H9 (cell line): ENCODE data around the gene DAAM1. TPM values are rescaled to one million over a fixed set of nuclear protein-coding genes. Genes with fewer than 3 reads are reported as not detected.

Experiments used
- DNase-seq: peaks from one replicate; pipeline ENCODE4 v3.0.0-alpha.2; 2017
- H2AFZ ChIP-seq: one replicate; pipeline ENCODE4 v1.6.1; 2013; ENCODE audit warnings: mild to moderate bottlenecking, low read length, control low read depth, moderate library complexity
- H2AK5ac ChIP-seq: 2 replicates; pipeline ENCODE4 v1.6.1; 2013; ENCODE audit warnings: low read length, control low read depth, mixed read lengths; ENCODE audit not compliant: insufficient read length
- H2BK120ac ChIP-seq: one replicate; pipeline ENCODE4 v1.6.1; 2013; ENCODE audit warnings: low read depth, mild to moderate bottlenecking, low read length, control low read depth, inconsistent platforms; ENCODE audit not compliant: poor library complexity, severe bottlenecking
- H2BK12ac ChIP-seq: 2 replicates; pipeline ENCODE4 v1.6.1; 2013; ENCODE audit warnings: low read length, control low read depth, mixed read lengths, low read depth; ENCODE audit not compliant: insufficient read length
- H2BK15ac ChIP-seq: 2 replicates; pipeline ENCODE4 v1.6.1; 2013; ENCODE audit warnings: low read depth, low read length, control low read depth
- H2BK20ac ChIP-seq: one replicate; pipeline ENCODE4 v1.6.1; 2013; ENCODE audit warnings: low read depth, mild to moderate bottlenecking, low read length, control low read depth, inconsistent platforms; ENCODE audit not compliant: poor library complexity, severe bottlenecking
- H2BK5ac ChIP-seq: 2 replicates; pipeline ENCODE4 v1.6.1; 2013; ENCODE audit warnings: low read length, control low read depth, mixed read lengths; ENCODE audit not compliant: insufficient read length
- H3K14ac ChIP-seq: 2 replicates; pipeline ENCODE4 v1.6.1; 2013; ENCODE audit warnings: low read length, control low read depth; ENCODE audit not compliant: insufficient read depth
- H3K18ac ChIP-seq: 2 replicates; pipeline ENCODE4 v1.6.1; 2013; ENCODE audit warnings: low read depth, mild to moderate bottlenecking, mixed read lengths, low read length, control low read depth; ENCODE audit not compliant: insufficient read length
- H3K23ac ChIP-seq: 2 replicates; pipeline ENCODE4 v1.6.1; 2013; ENCODE audit warnings: low read length, control low read depth, mixed read lengths, low read depth; ENCODE audit not compliant: insufficient read length
- H3K23me2 ChIP-seq: 2 replicates; pipeline ENCODE4 v1.6.1; 2013; ENCODE audit warnings: low read depth, mild to moderate bottlenecking, mixed read lengths, low read length, control low read depth; ENCODE audit not compliant: insufficient read length, poor library complexity, severe bottlenecking
- H3K27ac ChIP-seq: 2 replicates; pipeline ENCODE4 v1.5.1; 2013; ENCODE audit warnings: low read length, control low read depth, mixed read lengths, low read depth; ENCODE audit not compliant: insufficient read length
- H3K27me3 ChIP-seq: 2 replicates; pipeline ENCODE4 v1.6.1; 2013; ENCODE audit warnings: low read length, control low read depth, inconsistent platforms; ENCODE audit not compliant: insufficient read depth
- H3K4ac ChIP-seq: 2 replicates; pipeline ENCODE4 v1.6.1; 2013; ENCODE audit warnings: low read depth, mild to moderate bottlenecking, control low read depth, inconsistent platforms, low read length, moderate library complexity
- H3K4me1 ChIP-seq: 2 replicates; pipeline ENCODE4 v1.6.1; 2013; ENCODE audit warnings: low read length, control low read depth, inconsistent platforms; ENCODE audit not compliant: insufficient read depth
- H3K4me2 ChIP-seq: 2 replicates; pipeline ENCODE4 v1.6.1; 2013; ENCODE audit warnings: low read length, control low read depth, mixed read lengths; ENCODE audit not compliant: insufficient read length, insufficient read depth
- H3K56ac ChIP-seq: 2 replicates; pipeline ENCODE4 v1.6.1; 2013; ENCODE audit warnings: low read depth, mild to moderate bottlenecking, mixed read lengths, low read length, control low read depth; ENCODE audit not compliant: insufficient read length
- H3K79me1 ChIP-seq: 2 replicates; pipeline ENCODE4 v1.6.1; 2013; ENCODE audit warnings: low read depth, mild to moderate bottlenecking, moderate library complexity, low read length, control low read depth, inconsistent platforms; ENCODE audit not compliant: insufficient read depth, poor library complexity, severe bottlenecking
- H3K79me2 ChIP-seq: 2 replicates; pipeline ENCODE4 v1.6.1; 2013; ENCODE audit warnings: low read length, control low read depth, inconsistent platforms; ENCODE audit not compliant: insufficient read depth
- H3K9ac ChIP-seq: 2 replicates; pipeline ENCODE4 v1.6.1; 2013; ENCODE audit warnings: low read length, control low read depth, mixed read lengths; ENCODE audit not compliant: insufficient read length; ENCODE audit errors: extremely low read depth
- H3K9me3 ChIP-seq: one replicate; pipeline ENCODE4 v1.6.1; 2013; ENCODE audit warnings: low read depth, low read length, inconsistent platforms; ENCODE audit not compliant: control insufficient read depth
- H3T11ph ChIP-seq: one replicate; pipeline ENCODE4 v1.6.1; 2013; ENCODE audit warnings: mild to moderate bottlenecking, low read length, control low read depth, inconsistent platforms
- H4K20me1 ChIP-seq: one replicate; pipeline ENCODE4 v1.6.1; 2013; ENCODE audit not compliant: control insufficient read depth, insufficient read length, insufficient read depth
- H4K5ac ChIP-seq: 2 replicates; pipeline ENCODE4 v1.6.1; 2013; ENCODE audit warnings: low read depth, mild to moderate bottlenecking, mixed read lengths, low read length, control low read depth; ENCODE audit not compliant: insufficient read length
- H4K8ac ChIP-seq: replicated peaks from 2 replicates; pipeline ENCODE4 v1.6.1; 2013; ENCODE audit warnings: low read length, control low read depth, mixed read lengths, low read depth; ENCODE audit not compliant: insufficient read length
- H4K91ac ChIP-seq: 2 replicates; pipeline ENCODE4 v1.6.1; 2013; ENCODE audit warnings: low read depth, mild to moderate bottlenecking, moderate library complexity, mixed read lengths, low read length, control low read depth; ENCODE audit not compliant: insufficient read length
- H3K27ac Mint-ChIP-seq, 3 experiments: 2 replicates in 2 of 3; 3 replicates in 1 of 3; pipeline ENCODE4 v1.8.0; 2020 to 2021; ENCODE audit warnings: mixed read lengths in 3 of 3, mild to moderate bottlenecking in 1 of 3, moderate library complexity in 1 of 3
- H3K27me3 Mint-ChIP-seq: 2 replicates; pipeline ENCODE4 v1.8.0; 2021; ENCODE audit warnings: low read depth, mild to moderate bottlenecking, moderate library complexity, mixed read lengths
- H3K36me3 Mint-ChIP-seq, 3 experiments: 2 replicates in 2 of 3; 3 replicates in 1 of 3; pipeline ENCODE4 v1.8.0; 2020 to 2021; ENCODE audit warnings: low read depth in 3 of 3, mixed read lengths in 3 of 3; ENCODE audit not compliant: insufficient read depth in 1 of 3
- H3K4me1 Mint-ChIP-seq, 2 experiments: 2 replicates each; pipeline ENCODE4 v1.8.0; 2020; ENCODE audit warnings: mixed read lengths in 2 of 2
- H3K4me3 Mint-ChIP-seq, 2 experiments: 2 replicates in 1 of 2; 3 replicates in 1 of 2; pipeline ENCODE4 v1.8.0; 2020 to 2021; ENCODE audit warnings: mild to moderate bottlenecking in 2 of 2, mixed read lengths in 2 of 2, moderate library complexity in 1 of 2
- H3K9me3 Mint-ChIP-seq, 2 experiments: 2 replicates in 1 of 2; 3 replicates in 1 of 2; pipeline ENCODE4 v1.8.0; 2020; ENCODE audit warnings: mild to moderate bottlenecking in 2 of 2, mixed read lengths in 2 of 2, moderate library complexity in 1 of 2
- WGBS: extraction: QIAGEN DNeasy Blood & Tissue Kit; methylation state at CpG from one replicate; pipeline ENCODE4 v1.1.7; 2013; ENCODE audit warnings: missing lambda C conversion rate, low lambda C conversion rate, mixed read lengths; ENCODE audit not compliant: insufficient read length; ENCODE audit errors: extremely low coverage; 5-methylcytosine and 5-hydroxymethylcytosine counted together
- total RNA-seq: library from RNA; stranded (reverse); gene quantifications from 2 replicates; pipeline ENCODE4 v1.2.1, GENCODE V29; 2021
- TF ChIP-seq, protein P1 (sequence below): fragments of 200-600 bp; sonication (generic); conservative IDR thresholded peaks from 3 replicates; pipeline ENCODE4 v1.8.0; 2021; ENCODE audit warnings: antibody characterized with exemption, mild to moderate bottlenecking

Gene DAAM1
- total RNA-seq, 1 experiment from 2014 or later: 19.5 TPM

DNA sequence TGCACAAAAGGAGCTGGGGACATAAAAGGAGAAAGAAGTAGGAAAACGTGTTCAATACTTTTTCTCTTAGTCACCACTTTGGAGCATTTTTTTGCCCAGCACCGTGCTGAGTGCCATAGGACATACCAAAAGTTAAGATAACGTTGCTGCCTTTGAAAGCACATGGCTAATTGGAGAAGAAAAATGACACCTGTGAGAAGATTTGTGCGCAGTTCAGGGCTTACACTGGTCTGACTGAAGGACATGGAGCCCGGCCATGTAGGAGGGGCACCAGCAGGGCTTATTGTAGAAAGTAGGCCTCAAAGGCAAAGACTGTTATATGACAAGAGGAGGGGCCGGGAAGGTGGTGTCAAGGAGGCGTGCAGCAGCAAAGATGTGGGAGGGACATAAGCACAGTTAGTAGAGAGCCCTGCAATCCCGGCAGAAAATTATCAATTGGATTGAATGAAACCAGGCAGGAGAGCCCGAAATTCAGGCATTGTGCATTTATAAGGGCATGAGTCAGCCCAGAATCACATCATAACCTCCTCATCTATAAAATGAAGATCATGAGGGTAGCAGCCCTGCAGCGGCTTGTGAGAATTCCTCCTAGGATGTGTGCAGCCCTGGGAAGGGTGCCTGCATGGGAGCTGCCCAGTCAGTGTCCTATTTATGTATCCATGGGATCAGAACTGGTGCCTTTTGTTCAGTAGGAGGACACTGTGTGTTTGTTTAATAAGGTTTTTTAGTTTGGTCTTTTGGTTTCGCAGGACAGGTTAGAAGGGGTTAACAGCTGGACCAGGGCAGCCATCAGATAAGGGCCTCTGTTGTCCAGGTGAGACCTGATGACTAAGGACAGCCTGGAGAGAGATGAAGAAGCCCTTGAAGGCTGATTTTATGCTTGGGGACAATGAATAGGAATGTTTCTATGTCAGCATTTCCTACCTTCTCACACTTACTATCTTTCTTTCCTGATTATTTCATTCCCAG is 154.3 kb downstream of the DAAM1 start:
- Mint-ChIP-seq H3K4me3 (no peak overlapping the region), H3K36me3 (0 out of 7 replicates have a peak, but pooled peaks cover 0 to 1% (median 0%) of the 10 kb centered on the region in 3 experiments), H3K4me1 (peaks cover 46 to 51% of the 10 kb centered on the region in 2 experiments), H3K27ac (peak overlapping the region in 2 of 3 experiments; percentile 35 to 38; a peak in 3 of 7 replicates), H3K27me3 (no peaks in the 10 kb centered on the region), H3K9me3 (no peaks in the 10 kb centered on the region)
- H4K5ac ChIP-seq: no peak overlapping the region
- no peak overlapping the region for H3K14ac ChIP-seq
- TF ChIP-seq, protein P1, sequence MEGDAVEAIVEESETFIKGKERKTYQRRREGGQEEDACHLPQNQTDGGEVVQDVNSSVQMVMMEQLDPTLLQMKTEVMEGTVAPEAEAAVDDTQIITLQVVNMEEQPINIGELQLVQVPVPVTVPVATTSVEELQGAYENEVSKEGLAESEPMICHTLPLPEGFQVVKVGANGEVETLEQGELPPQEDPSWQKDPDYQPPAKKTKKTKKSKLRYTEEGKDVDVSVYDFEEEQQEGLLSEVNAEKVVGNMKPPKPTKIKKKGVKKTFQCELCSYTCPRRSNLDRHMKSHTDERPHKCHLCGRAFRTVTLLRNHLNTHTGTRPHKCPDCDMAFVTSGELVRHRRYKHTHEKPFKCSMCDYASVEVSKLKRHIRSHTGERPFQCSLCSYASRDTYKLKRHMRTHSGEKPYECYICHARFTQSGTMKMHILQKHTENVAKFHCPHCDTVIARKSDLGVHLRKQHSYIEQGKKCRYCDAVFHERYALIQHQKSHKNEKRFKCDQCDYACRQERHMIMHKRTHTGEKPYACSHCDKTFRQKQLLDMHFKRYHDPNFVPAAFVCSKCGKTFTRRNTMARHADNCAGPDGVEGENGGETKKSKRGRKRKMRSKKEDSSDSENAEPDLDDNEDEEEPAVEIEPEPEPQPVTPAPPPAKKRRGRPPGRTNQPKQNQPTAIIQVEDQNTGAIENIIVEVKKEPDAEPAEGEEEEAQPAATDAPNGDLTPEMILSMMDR: no peak
- no peak for DNase-seq
- H3K4me2 ChIP-seq: no peak overlapping the region
- H3K4me1 ChIP-seq: peaks cover 19% of the 10 kb centered on the region; the same call in 1 of the 2 replicates
- no peak overlapping the region for H2BK120ac ChIP-seq
- H2BK12ac ChIP-seq: no peak overlapping the region
- H2AK5ac ChIP-seq: no peak overlapping the region
- H3K18ac ChIP-seq: no peak overlapping the region
- no peak overlapping the region for H3K56ac ChIP-seq
- H3K23ac ChIP-seq: no peak overlapping the region
- H3K27me3 ChIP-seq: no peaks in the 10 kb centered on the region
- no peak overlapping the region for H4K91ac ChIP-seq
- no peak overlapping the region for H2BK5ac ChIP-seq
- no peak overlapping the region for H3K9ac ChIP-seq
- H3K79me2 ChIP-seq: no peaks in the 10 kb centered on the region
- H4K20me1 ChIP-seq: no peaks in the 10 kb centered on the region
- H2BK15ac ChIP-seq: no peak overlapping the region
- H3K9me3 ChIP-seq: no peaks in the 10 kb centered on the region
- H3T11ph ChIP-seq: no peak overlapping the region
- WGBS: no CpG with 5 or more reads among the region's 11 CpGs
- no peak overlapping the region for H3K4ac ChIP-seq
- H3K27ac ChIP-seq: no peak overlapping the region
- H2BK20ac ChIP-seq: no peak overlapping the region
- H3K79me1 ChIP-seq: no peaks in the 10 kb centered on the region
- H4K8ac ChIP-seq: no peak overlapping the region
- no peak overlapping the region for H2AFZ ChIP-seq
- no peaks in the 10 kb centered on the region for H3K23me2 ChIP-seq
